Cardiac muscle cell (in vitro differentiated cells and primary cell): ENCODE data around the gene OVAAL. TPM values are rescaled to one million over a fixed set of nuclear protein-coding genes. Genes with fewer than 3 reads are reported as not detected.
"Not testable (repeated sequence)": the region's sequence is repeated elsewhere in the genome, so short reads cannot be mapped to it uniquely, and the experiment has no call there.

Experiments
- DNase-seq, 2 donors: peaks; one replicate each; pipeline versions ENCODE4 v3.0.0 to v3.0.0-alpha.2; 2010 to 2017; ENCODE audit warnings: low read depth in 1 of 2, low spot score in 1 of 2
- H3K27ac ChIP-seq: fragments of 200-600 bp; sonication (generic); 2 replicates; pipeline ENCODE4 v1.5.1; 2016
- H3K27me3 ChIP-seq: fragments of 200-600 bp; sonication (generic); 2 replicates; pipeline ENCODE4 v1.6.0; 2016; ENCODE audit warnings: control low read depth
- H3K36me3 ChIP-seq: fragments of 200-600 bp; sonication (generic); 2 replicates; pipeline ENCODE4 v1.5.1; 2016; ENCODE audit warnings: control low read depth
- H3K4me1 ChIP-seq: fragments of 200-600 bp; sonication (generic); 2 replicates; pipeline ENCODE4 v1.8.1; 2017; ENCODE audit warnings: low read depth, mild to moderate bottlenecking, mixed run types
- H3K4me3 ChIP-seq: fragments of 200-600 bp; sonication (generic); 2 replicates; pipeline ENCODE4 v1.5.1; 2016; ENCODE audit warnings: mild to moderate bottlenecking
- H3K9me3 ChIP-seq: fragments of 200-600 bp; sonication (generic); 2 replicates; pipeline ENCODE4 v1.5.1; 2017; ENCODE audit warnings: low read depth, mild to moderate bottlenecking, control low read depth
- CTCF ChIP-seq: IDR thresholded peaks from 2 replicates; pipeline ENCODE4 v1.5.1; 2012; ENCODE audit warnings: low read depth, mild to moderate bottlenecking, low read length
- polyA plus RNA-seq: library from polyadenylated mRNA; unstranded; fragments of >200 nt; fragmentation: Nextera tagmentation; extraction: Ambion mirVana; gene quantifications from 2 replicates; pipeline ENCODE4 v1.2.1, GENCODE V29; 2016
- total RNA-seq: library from RNA; depleted of rRNA; stranded (reverse); fragments of >200 nt; gene quantifications from 2 replicates; pipeline ENCODE4 v1.2.3, GENCODE V29; 2016

The OVAAL gene
- total and polyA plus RNA-seq, 2 experiments from 2014 or later: 0.21 to 2.5 TPM

GRCh38 chr1:180542113-180542837, 16.5 kb upstream of the OVAAL start:
- Histone ChIP-seq H3K27ac (peak overlapping the region; percentile 88), H3K4me1 (peaks cover 51% of the 10 kb centered on the region), H3K4me3 (no peak overlapping the region), H3K9me3 (no peaks in the 10 kb centered on the region), H3K36me3 (no peaks in the 10 kb centered on the region), H3K27me3 (no peaks in the 10 kb centered on the region)
- DNase-seq: no peak
- TF ChIP-seq CTCF: no peak

GRCh38 chr1:180542838-180543145, 16.0 kb upstream of the OVAAL start:
- DNase-seq: no peak
- no peak for TF ChIP-seq CTCF
- H3K36me3 ChIP-seq: no peaks in the 10 kb centered on the region

GRCh38 chr1:180544050-180544449, 14.7 kb upstream of the OVAAL start:
- no peak for DNase-seq
- Histone ChIP-seq H3K36me3 (no peaks in the 10 kb centered on the region), H3K4me1 (peaks cover 52% of the 10 kb centered on the region), H3K27me3 (no peaks in the 10 kb centered on the region), H3K9me3 (no peaks in the 10 kb centered on the region), H3K27ac (no peak overlapping the region), H3K4me3 (no peak overlapping the region)
- TF ChIP-seq CTCF: no peak

More at GRCh38 chr1:180542838-180543145, 16.0 kb upstream of the OVAAL start:
- Histone ChIP-seq H3K27me3 (no peaks in the 10 kb centered on the region), H3K27ac (peak overlapping the region; percentile 88), H3K9me3 (no peaks in the 10 kb centered on the region), H3K4me1 (peaks cover 55% of the 10 kb centered on the region), H3K4me3 (no peak overlapping the region)

- Histone ChIP-seq H3K27me3 (no peaks in the 10 kb centered on the region), H3K4me1 (peaks cover 39% of the 10 kb centered on the region), H3K4me3 (no peak overlapping the region), H3K9me3 (no peaks in the 10 kb centered on the region), H3K36me3 (no peaks in the 10 kb centered on the region), H3K27ac (no peak overlapping the region)
- DNase-seq: no peak
- TF ChIP-seq CTCF: no peak
Measured at GRCh38 chr1:180545991-180546390, 12.8 kb upstream of the OVAAL start.

- no peak overlapping the region for H3K4me3 ChIP-seq
- no peak for DNase-seq
- no peaks in the 10 kb centered on the region for H3K9me3 ChIP-seq
- no peaks in the 10 kb centered on the region for H3K27me3 ChIP-seq
- H3K4me1 ChIP-seq: peaks cover 30% of the 10 kb centered on the region
- H3K36me3 ChIP-seq: no peaks in the 10 kb centered on the region
- no peak for TF ChIP-seq CTCF
- peak overlapping the region; percentile 76 for H3K27ac ChIP-seq
Measured at GRCh38 chr1:180548686-180549317, 10.0 kb upstream of the OVAAL start.

- not testable (repeated sequence) for H3K27ac ChIP-seq, H3K36me3 ChIP-seq, DNase-seq, H3K4me3 ChIP-seq, H3K27me3 ChIP-seq, H3K9me3 ChIP-seq
- H3K4me1 ChIP-seq: peaks cover 30% of the 10 kb centered on the region
Measured at GRCh38 chr1:180549770-180550169, 9.0 kb upstream of the OVAAL start.
